Activated CD4-positive, alpha-beta memory T cell treated with anti-CD3 and anti-CD28 coated beads for 36 hours (primary cell): ENCODE measurements around the gene DLGAP1. TPM values are rescaled to one million over a fixed set of nuclear protein-coding genes. Genes with fewer than 3 reads are reported as not detected.

ENCODE experiments used
- CTCF ChIA-PET: fragments of 350-600 bp; sonication (Branson Sonifier 250); formaldehyde crosslinking; loops from one replicate; lab custom pipeline; 2021; ENCODE audit warnings: antibody characterized with exemption, inconsistent platforms; lab: Charles Lee
- POLR2A ChIA-PET: fragments of 350-600 bp; sonication (Branson Sonifier 250); formaldehyde crosslinking; loops from one replicate; lab custom pipeline; 2021; ENCODE audit warnings: antibody characterized with exemption; lab: Charles Lee
- DNase-seq: peaks from one replicate; pipeline ENCODE4 v3.0.0-alpha.2; 2020
- H3K27ac Mint-ChIP-seq: one replicate; pipeline ENCODE4 v1.8.0; 2021; ENCODE audit warnings: mixed read lengths
- H3K27me3 Mint-ChIP-seq: one replicate; pipeline ENCODE4 v1.8.0; 2021; ENCODE audit warnings: mixed read lengths
- H3K36me3 Mint-ChIP-seq: one replicate; pipeline ENCODE4 v1.8.0; 2021; ENCODE audit warnings: mixed read lengths
- H3K4me1 Mint-ChIP-seq: one replicate; pipeline ENCODE4 v1.8.0; 2021; ENCODE audit warnings: low read depth, mixed read lengths
- H3K4me3 Mint-ChIP-seq: one replicate; pipeline ENCODE4 v1.8.0; 2021; ENCODE audit warnings: mild to moderate bottlenecking, mixed read lengths
- H3K9me3 Mint-ChIP-seq: one replicate; pipeline ENCODE4 v1.8.0; 2021; ENCODE audit warnings: mixed read lengths
- intact Hi-C: fragments of 100-400 bp; cut with micrococcal nuclease; formaldehyde crosslinking; loops from one replicate; pipeline ENCODE4 v1.15.1; 2023
- total RNA-seq, 2 experiments: library from RNA; stranded (reverse); gene quantifications; one replicate each; pipeline ENCODE4 v1.2.3, GENCODE V29; 2021

DLGAP1 gene
- total RNA-seq, 2 experiments from 2014 or later: 0.45 to 1.0 TPM

DNA sequence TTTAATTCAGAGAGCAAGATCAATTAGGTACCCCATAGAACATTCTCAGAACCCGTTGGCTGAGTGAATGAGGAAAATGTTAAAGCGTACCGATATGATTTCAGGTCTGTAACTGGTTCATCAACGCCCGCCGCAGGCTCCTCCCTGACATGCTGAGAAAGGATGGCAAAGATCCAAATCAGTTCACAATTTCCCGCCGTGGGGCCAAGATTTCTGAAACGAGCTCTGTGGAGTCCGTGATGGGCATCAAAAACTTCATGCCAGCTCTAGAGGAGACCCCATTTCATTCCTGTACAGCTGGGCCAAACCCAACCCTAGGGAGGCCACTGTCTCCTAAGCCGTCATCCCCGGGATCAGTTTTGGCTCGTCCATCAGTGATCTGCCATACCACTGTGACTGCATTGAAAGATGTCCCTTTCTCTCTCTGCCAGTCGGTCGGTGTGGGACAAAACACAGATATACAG, 997.8 kb downstream of the DLGAP1 start:
- intact Hi-C loops: loop anchor here (10.0 kb wide), 1 partner anchor 1838 kb away; the partner anchor contains the start of gene ZBTB14
- POLR2A ChIA-PET: interaction anchor here (0.6 to 2.5 kb wide), 6 partner anchors 10 to 490 kb away, joined by 3 to 13 read pairs (median 4); no protein-coding TSS in a partner anchor
- Mint-ChIP-seq H3K36me3 (peaks cover 61% of the 10 kb centered on the region), H3K27me3 (no peaks in the 10 kb centered on the region), H3K27ac (peak overlapping the region; percentile 62), H3K4me1 (peaks cover 74% of the 10 kb centered on the region), H3K9me3 (peaks cover 15% of the 10 kb centered on the region), H3K4me3 (peak overlapping the region; percentile 21)
- no peak for DNase-seq
- CTCF ChIA-PET: interaction anchor here (0.8 to 10.1 kb wide), 7 partner anchors 9 to 208 kb away, joined by 3 to 112 read pairs (median 24); no protein-coding TSS in a partner anchor

DNA sequence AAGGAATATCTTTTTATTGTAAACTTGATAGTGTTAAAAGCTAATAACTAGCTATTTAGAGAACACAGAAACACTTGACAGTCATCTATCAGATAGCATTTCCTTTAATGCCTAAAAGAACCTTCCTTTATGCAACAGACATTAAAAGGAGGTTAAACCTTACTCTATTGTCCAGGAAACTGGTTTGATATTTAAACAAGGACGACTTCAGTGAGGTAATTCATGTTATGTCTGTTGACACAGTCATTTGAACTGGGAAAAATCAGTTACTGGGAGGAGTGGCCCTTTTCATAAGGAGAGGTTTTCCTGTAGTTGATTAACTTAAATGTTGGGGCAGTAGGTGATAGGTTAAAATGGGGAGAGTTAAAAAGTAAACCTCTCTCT, 998.4 kb downstream of the DLGAP1 start:
- Mint-ChIP-seq H3K9me3 (peaks cover 10% of the 10 kb centered on the region), H3K27me3 (no peaks in the 10 kb centered on the region), H3K4me3 (no peak overlapping the region), H3K27ac (peak overlapping the region; percentile 28), H3K4me1 (peaks cover 71% of the 10 kb centered on the region), H3K36me3 (peaks cover 57% of the 10 kb centered on the region)
- intact Hi-C loops: loop anchor here (10.0 kb wide), 1 partner anchor 1838 kb away; the partner anchor contains the start of gene ZBTB14
- ChIA-PET POLR2A (interaction anchor here (0.8 kb wide), 1 partner anchor 147 kb away, joined by 4 read pairs; no protein-coding TSS in a partner anchor), CTCF (interaction anchor here (0.8 to 10.1 kb wide), 6 partner anchors 10 to 209 kb away, joined by 3 to 112 read pairs (median 27); no protein-coding TSS in a partner anchor)
- DNase-seq: no peak

DNA sequence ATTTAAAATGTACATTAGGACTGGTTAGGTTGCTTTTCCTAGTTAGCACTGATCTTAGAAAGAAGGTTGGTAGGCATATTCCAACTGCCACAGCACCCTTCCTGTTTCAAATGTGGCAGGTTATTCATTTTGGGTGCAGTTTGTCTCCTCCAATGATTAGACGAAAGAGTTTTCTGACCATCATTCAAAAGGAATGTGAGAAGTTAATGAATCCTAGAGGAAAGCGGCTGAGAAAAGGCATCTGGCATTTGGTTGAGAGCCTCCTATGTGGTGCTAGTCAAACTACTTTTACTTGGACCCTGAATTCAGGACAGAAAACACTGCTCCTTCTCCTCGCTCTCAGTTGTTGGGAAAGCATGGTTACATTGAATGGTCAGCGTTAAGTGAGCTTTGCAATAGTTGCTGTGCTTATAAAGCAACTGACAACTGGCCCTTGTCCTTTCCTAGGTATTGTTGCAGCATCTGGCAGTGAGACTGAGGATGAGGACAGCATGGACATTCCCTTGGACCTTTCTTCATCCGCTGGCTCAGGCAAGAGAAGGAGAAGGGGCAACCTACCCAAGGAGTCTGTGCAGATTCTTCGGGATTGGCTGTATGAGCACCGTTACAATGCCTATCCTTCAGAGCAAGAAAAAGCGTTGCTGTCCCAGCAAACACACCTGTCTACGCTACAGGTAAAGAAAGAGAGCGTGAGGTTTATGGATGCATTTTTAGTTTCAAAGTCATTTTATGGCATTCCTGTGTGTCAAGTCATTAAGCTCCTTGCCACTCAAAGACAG, 999.0 kb downstream of the DLGAP1 start:
- ChIA-PET CTCF (interaction anchor here (0.8 to 10.1 kb wide), 13 partner anchors 10 to 209 kb away, joined by 3 to 112 read pairs (median 16); no protein-coding TSS in a partner anchor), POLR2A (interaction anchor here (0.8 to 5.3 kb wide), 2 partner anchors 139 to 148 kb away, joined by 4 to 90 read pairs; no protein-coding TSS in a partner anchor)
- no peak overlapping the region for H3K4me3 Mint-ChIP-seq
- peaks cover 5% of the 10 kb centered on the region for H3K9me3 Mint-ChIP-seq
- intact Hi-C loops: loop anchor here (2.0 to 10.0 kb wide), 2 partner anchors 211 to 1839 kb away; partner anchors contain the start of gene ZBTB14
- H3K4me1 Mint-ChIP-seq: peaks cover 70% of the 10 kb centered on the region
- H3K27ac Mint-ChIP-seq: no peak overlapping the region
- peaks cover 59% of the 10 kb centered on the region for H3K36me3 Mint-ChIP-seq
- H3K27me3 Mint-ChIP-seq: no peaks in the 10 kb centered on the region
- DNase-seq: no peak

DNA sequence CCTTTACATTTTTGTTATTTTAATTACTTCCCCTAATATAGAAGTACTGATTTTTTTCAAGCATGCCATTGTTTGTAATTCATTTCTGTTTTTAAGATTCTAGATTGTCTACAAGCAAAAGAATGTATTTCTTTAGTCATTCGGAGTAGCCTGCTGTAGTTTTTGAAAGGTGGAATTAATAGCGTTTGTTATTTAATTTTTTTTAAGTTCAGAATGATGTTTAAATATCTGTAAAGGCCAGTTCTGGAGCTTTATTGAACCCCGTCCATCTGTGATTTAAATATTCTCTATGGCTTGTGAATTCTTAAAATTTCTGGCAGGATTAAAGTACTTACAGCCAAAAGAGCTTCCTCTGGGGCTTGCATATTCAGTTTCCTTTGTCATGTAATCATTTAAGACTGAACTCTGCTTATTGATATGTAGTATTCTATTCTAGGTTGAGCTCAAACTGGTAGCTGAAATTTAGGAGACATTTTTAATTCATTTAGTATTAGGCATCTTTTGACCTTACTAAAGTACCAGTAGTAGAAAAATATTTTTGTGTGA, 999.9 kb downstream of the DLGAP1 start:
- ChIA-PET POLR2A (interaction anchor here (1.8 to 5.3 kb wide), 2 partner anchors 133 to 140 kb away, joined by 5 to 90 read pairs; no protein-coding TSS in a partner anchor), CTCF (interaction anchor here (0.6 to 10.1 kb wide), 31 partner anchors 8 to 414 kb away, joined by 3 to 112 read pairs (median 4); no protein-coding TSS in a partner anchor)
- peak overlapping the region; percentile 100 for H3K27ac Mint-ChIP-seq
- H3K36me3 Mint-ChIP-seq: peaks cover 56% of the 10 kb centered on the region
- H3K27me3 Mint-ChIP-seq: no peaks in the 10 kb centered on the region
- DNase-seq: no peak
- H3K4me1 Mint-ChIP-seq: peaks cover 67% of the 10 kb centered on the region
- peak overlapping the region; percentile 86 for H3K4me3 Mint-ChIP-seq
- H3K9me3 Mint-ChIP-seq: no peaks in the 10 kb centered on the region
- intact Hi-C loops: loop anchor here (2.0 to 10.0 kb wide), 2 partner anchors 212 to 1840 kb away; partner anchors contain the start of gene ZBTB14

GRCh38 chr18:3454365-3455089, 1000.6 kb downstream of the DLGAP1 start:
- H3K4me1 Mint-ChIP-seq: peaks cover 62% of the 10 kb centered on the region
- no peaks in the 10 kb centered on the region for H3K9me3 Mint-ChIP-seq
- peaks cover 56% of the 10 kb centered on the region for H3K36me3 Mint-ChIP-seq
- H3K27ac Mint-ChIP-seq: peak overlapping the region; percentile 100
- no peaks in the 10 kb centered on the region for H3K27me3 Mint-ChIP-seq
- CTCF ChIA-PET: interaction anchor here (0.6 to 10.1 kb wide), 36 partner anchors 9 to 414 kb away, joined by 3 to 112 read pairs (median 4); no protein-coding TSS in a partner anchor
- intact Hi-C loops: loop anchor here (1.0 to 10.0 kb wide), 6 partner anchors 132 to 1840 kb away; partner anchors contain the start of genes SMCHD1 and ZBTB14
- H3K4me3 Mint-ChIP-seq: peak overlapping the region; percentile 86
- POLR2A ChIA-PET: interaction anchor here (0.6 to 5.3 kb wide), 7 partner anchors 18 to 212 kb away, joined by 3 to 90 read pairs (median 5); no protein-coding TSS in a partner anchor
- DNase-seq: no peak

- H3K36me3 Mint-ChIP-seq: peaks cover 50% of the 10 kb centered on the region
- H3K9me3 Mint-ChIP-seq: no peaks in the 10 kb centered on the region
- CTCF ChIA-PET: interaction anchor here (0.8 to 10.1 kb wide), 25 partner anchors 10 to 212 kb away, joined by 3 to 112 read pairs (median 5); no protein-coding TSS in a partner anchor
- H3K4me3 Mint-ChIP-seq: peak overlapping the region; percentile 86
- H3K27ac Mint-ChIP-seq: peak overlapping the region; percentile 100
- intact Hi-C loops: loop anchor here (1.0 to 10.0 kb wide), 6 partner anchors 133 to 1841 kb away; partner anchors contain the start of genes SMCHD1 and ZBTB14
- peaks cover 54% of the 10 kb centered on the region for H3K4me1 Mint-ChIP-seq
- no peaks in the 10 kb centered on the region for H3K27me3 Mint-ChIP-seq
- POLR2A ChIA-PET: interaction anchor here (0.6 to 5.3 kb wide), 11 partner anchors 11 to 213 kb away, joined by 3 to 90 read pairs (median 5); no protein-coding TSS in a partner anchor
- peak; percentile 63 for DNase-seq
Measured at GRCh38 chr18:3453540-3454364, 1001.4 kb downstream of the DLGAP1 start.

GRCh38 chr18:3452750-3453539, 1002.2 kb downstream of the DLGAP1 start:
- Mint-ChIP-seq H3K4me1 (peaks cover 46% of the 10 kb centered on the region), H3K4me3 (peak overlapping the region; percentile 86), H3K27me3 (no peaks in the 10 kb centered on the region), H3K36me3 (peaks cover 43% of the 10 kb centered on the region), H3K9me3 (no peaks in the 10 kb centered on the region), H3K27ac (peak overlapping the region; percentile 100)
- no peak for DNase-seq
- intact Hi-C loops: loop anchor here (5.0 to 10.0 kb wide), 2 partner anchors 796 to 1842 kb away; partner anchors contain the start of genes SMCHD1 and ZBTB14
- ChIA-PET POLR2A (interaction anchor here (0.7 to 5.3 kb wide), 13 partner anchors 14 to 214 kb away, joined by 3 to 90 read pairs (median 4); partner anchors contain the start of gene MYL12A), CTCF (interaction anchor here (0.7 to 10.1 kb wide), 9 partner anchors 43 to 212 kb away, joined by 3 to 112 read pairs (median 21); no protein-coding TSS in a partner anchor)

GRCh38 chr18:3451989-3452749, 1002.9 kb downstream of the DLGAP1 start:
- Mint-ChIP-seq H3K27ac (peak overlapping the region; percentile 100), H3K4me1 (peaks cover 44% of the 10 kb centered on the region), H3K27me3 (no peaks in the 10 kb centered on the region), H3K36me3 (peaks cover 37% of the 10 kb centered on the region), H3K9me3 (no peaks in the 10 kb centered on the region), H3K4me3 (peak overlapping the region; percentile 86)
- DNase-seq: peak; percentile 55
- ChIA-PET POLR2A (interaction anchor here (0.7 to 5.3 kb wide), 16 partner anchors 14 to 214 kb away, joined by 3 to 90 read pairs (median 4); partner anchors contain the start of gene MYL12A), CTCF (interaction anchor here (0.7 to 10.1 kb wide), 8 partner anchors 72 to 213 kb away, joined by 3 to 112 read pairs (median 27); no protein-coding TSS in a partner anchor)
- intact Hi-C loops: loop anchor here (1.0 to 10.0 kb wide), 5 partner anchors 142 to 1843 kb away; partner anchors contain the start of genes MYL12A, SMCHD1 and ZBTB14
